Endothelial cell (in vitro differentiated cells): Measurements from ENCODE around the gene CD300C. TPM values are rescaled to one million over a fixed set of nuclear protein-coding genes. Genes with fewer than 3 reads are reported as not detected.
A peak's percentile ranks its signal among the peaks of the same experiment; 100 is the strongest.

Experiments
- DNase-seq: peaks from one replicate; pipeline ENCODE4 v3.0.0; 2021; ENCODE audit warnings: low spot score
- H3K27ac Mint-ChIP-seq: one replicate; pipeline ENCODE4 v1.8.0; 2021; ENCODE audit warnings: mixed read lengths, inconsistent platforms; ENCODE audit not compliant: unreplicated experiment
- H3K27me3 Mint-ChIP-seq: one replicate; pipeline ENCODE4 v1.8.0; 2021; ENCODE audit warnings: mild to moderate bottlenecking, moderate library complexity, mixed read lengths, inconsistent platforms; ENCODE audit not compliant: unreplicated experiment
- H3K36me3 Mint-ChIP-seq: one replicate; pipeline ENCODE4 v1.8.0; 2021; ENCODE audit warnings: mild to moderate bottlenecking, low read depth, mixed read lengths, inconsistent platforms; ENCODE audit not compliant: unreplicated experiment
- H3K4me1 Mint-ChIP-seq: one replicate; pipeline ENCODE4 v1.8.0; 2021; ENCODE audit warnings: mild to moderate bottlenecking, mixed read lengths, inconsistent platforms; ENCODE audit not compliant: unreplicated experiment
- H3K4me3 Mint-ChIP-seq: one replicate; pipeline ENCODE4 v1.8.0; 2021; ENCODE audit warnings: mild to moderate bottlenecking, mixed read lengths, inconsistent platforms; ENCODE audit not compliant: unreplicated experiment
- H3K9me3 Mint-ChIP-seq: one replicate; pipeline ENCODE4 v1.8.0; 2021; ENCODE audit warnings: mixed read lengths, inconsistent platforms; ENCODE audit not compliant: unreplicated experiment
- CTCF ChIP-seq: fragments of 200-600 bp; sonication (generic); IDR thresholded peaks from one replicate; pipeline ENCODE4 v1.5.0; 2021; ENCODE audit warnings: antibody characterized with exemption; ENCODE audit not compliant: unreplicated experiment
- total RNA-seq: library from RNA; stranded (reverse); fragmentation: NEBNext Ultra II Directional; extraction: Animal tissue kit (Norgen Biotek cat#: 25700); gene quantifications from one replicate; pipeline ENCODE4 v1.2.1, GENCODE V29; 2021; ENCODE audit not compliant: unreplicated experiment

CD300C gene
- total RNA-seq, 1 donor from 2014 or later: not detected

GRCh38 chr17:74536890-74537289 lies 9.0 kb downstream of the CD300C start:
- Mint-ChIP-seq H3K36me3 (no peaks in the 10 kb centered on the region), H3K27me3 (peaks cover 5% of the 10 kb centered on the region), H3K4me3 (no peak overlapping the region)

DNA sequence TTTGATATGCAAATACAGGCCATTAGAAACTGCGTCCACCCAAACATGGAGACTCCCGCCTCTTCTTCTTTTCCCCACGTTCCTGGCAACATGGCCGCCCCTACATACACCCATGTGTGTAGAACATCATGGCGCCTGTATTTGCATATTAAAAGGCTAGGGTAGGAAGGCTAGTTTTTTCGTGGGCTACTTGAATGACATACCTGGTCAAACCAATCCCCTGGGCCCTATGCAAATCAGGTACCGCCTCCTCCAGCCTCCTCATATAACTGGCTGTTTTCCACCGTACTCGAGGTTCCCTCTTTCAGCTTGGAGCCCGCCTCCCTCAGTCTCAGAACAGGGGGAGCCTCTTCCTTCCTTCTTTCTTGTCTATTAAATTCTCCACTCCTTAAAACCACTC lies 13.8 kb downstream of the CD300C start:
- Mint-ChIP-seq H3K4me3 (no peak overlapping the region), H3K27me3 (peaks cover 2% of the 10 kb centered on the region), H3K27ac (no peak overlapping the region), H3K36me3 (no peaks in the 10 kb centered on the region), H3K9me3 (no peaks in the 10 kb centered on the region), H3K4me1 (no peaks in the 10 kb centered on the region)
- DNase-seq: no peak
- no peak for TF ChIP-seq CTCF

More at GRCh38 chr17:74536890-74537289, 9.0 kb downstream of the CD300C start:
- TF ChIP-seq CTCF: no peak
- DNase-seq: no peak
- no peaks in the 10 kb centered on the region for H3K9me3 Mint-ChIP-seq
- H3K27ac Mint-ChIP-seq: no peak overlapping the region
- no peaks in the 10 kb centered on the region for H3K4me1 Mint-ChIP-seq

DNA sequence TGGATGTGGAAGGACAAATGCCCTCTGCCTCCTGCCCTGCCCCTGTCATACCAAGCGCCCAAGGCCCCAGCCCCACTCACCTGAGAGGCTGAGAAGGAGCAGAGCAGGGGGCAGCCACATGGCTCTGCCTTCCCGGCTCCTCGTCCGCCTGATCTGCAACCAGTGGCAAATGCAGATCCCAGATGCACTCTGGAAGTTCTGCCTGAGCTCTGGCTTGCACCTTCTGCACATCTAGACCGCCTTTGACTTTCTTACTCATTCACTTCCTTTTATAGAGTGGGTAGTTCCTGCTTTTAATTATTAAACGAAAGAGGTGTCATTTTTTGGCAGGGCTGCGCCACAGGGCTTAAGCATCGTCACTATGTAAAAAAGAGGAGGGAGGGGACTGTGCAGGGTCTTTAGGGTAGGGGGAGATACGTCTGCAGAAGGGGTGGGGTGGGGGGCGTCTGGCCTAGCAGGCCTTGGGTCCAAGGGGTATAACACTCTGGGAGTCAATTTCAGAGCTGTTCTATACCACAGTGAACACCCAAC lies 14.6 kb downstream of the CD300C start, which contains the start of gene CD300LB:
Gene CD300LB (minus strand): TSS at position 245 of the 531 bp plus-strand sequence. CDS start 125 bp downstream, at position 120.
- no peaks in the 10 kb centered on the region for H3K36me3 Mint-ChIP-seq
- no peak for TF ChIP-seq CTCF
- H3K4me3 Mint-ChIP-seq: no peak within 1 kb of the TSS
- peak; percentile 1 for DNase-seq
- H3K27me3 Mint-ChIP-seq: peaks cover 2% of the 10 kb centered on the region
- no peaks in the 10 kb centered on the region for H3K4me1 Mint-ChIP-seq
- no peak within 1 kb of the TSS for H3K27ac Mint-ChIP-seq
- no peaks in the 10 kb centered on the region for H3K9me3 Mint-ChIP-seq

DNA sequence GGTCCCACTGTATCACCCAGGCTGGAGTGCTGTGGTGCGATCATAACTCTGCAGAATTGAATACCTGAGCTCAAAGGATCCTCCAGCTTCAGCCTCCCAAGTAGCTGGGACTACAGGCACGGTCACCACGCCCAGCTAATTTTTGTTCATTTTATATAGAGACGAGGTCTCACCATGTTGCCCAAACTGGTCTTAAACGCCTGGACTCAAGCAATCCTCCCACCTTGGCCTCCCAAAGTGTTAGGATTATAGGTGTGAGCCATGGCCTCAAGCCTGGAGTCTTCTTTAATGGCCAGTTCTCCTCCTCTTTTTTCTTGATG lies 15.1 kb downstream of the CD300C start:
- no peaks in the 10 kb centered on the region for H3K9me3 Mint-ChIP-seq
- H3K27me3 Mint-ChIP-seq: peaks cover 2% of the 10 kb centered on the region
- no peak overlapping the region for H3K4me3 Mint-ChIP-seq

More for the DNA sequence above, 15.1 kb downstream of the CD300C start:
- Mint-ChIP-seq H3K36me3 (peaks cover under 1% of the 10 kb centered on the region), H3K27ac (no peak overlapping the region), H3K4me1 (no peaks in the 10 kb centered on the region)
- no peak for DNase-seq
- TF ChIP-seq CTCF: no peak
